AG08395 (cell line): ENCODE results near the gene RSPRY1.
A peak's percentile ranks its signal among the peaks of the same experiment; 100 is the strongest.

Source experiments
- DNase-seq: peaks from one replicate; pipeline ENCODE4 v3.0.0; 2012; ENCODE audit warnings: mixed read lengths, low spot score

The RSPRY1 gene

DNA sequence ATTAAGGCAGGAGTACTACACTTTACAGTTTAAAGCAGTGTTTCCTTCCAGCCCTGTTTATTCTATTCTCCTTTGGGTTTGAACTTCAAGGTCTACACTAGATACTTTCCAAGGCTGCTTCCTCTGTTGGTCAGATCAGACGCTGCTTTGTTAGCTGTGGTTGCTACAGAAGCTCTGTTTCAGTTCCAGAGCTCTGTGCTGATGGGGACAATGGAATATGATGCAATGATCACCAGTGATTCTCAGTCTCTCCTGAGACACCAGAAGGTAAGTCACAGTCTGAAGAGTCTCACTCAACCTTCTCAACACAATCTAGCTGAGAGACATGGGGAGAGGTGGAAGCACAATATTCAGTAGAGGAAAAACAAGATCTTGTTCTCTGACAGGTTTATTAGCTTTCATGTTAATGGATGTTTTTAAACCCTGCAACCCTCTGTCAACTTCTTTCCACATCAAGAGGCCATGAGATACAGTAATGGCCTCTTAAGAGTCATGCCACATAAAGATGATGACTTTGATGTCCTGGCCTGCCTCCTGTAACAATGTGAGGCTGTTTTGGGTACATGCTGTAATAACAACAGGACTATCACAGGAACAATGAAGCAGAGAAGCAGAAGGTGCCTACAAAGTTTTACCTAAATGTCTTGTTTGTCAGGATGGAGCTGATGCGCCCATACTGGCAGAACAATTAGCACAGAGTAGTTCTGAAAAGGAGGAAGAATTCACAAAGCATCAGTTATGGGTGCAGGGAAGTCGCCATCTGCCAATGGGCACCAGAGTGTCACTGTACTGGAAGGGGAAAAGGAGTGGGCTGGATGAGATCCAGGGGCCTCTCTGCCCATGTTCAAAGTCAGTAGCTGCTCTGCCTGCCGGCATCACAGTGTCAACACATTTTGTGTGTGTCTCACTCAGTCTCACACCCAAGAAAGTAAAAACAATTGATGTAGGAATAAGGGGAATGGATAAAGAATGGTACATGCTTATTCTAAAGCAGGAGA, 33.7 kb upstream of the RSPRY1 start:
- no peak for DNase-seq

DNA sequence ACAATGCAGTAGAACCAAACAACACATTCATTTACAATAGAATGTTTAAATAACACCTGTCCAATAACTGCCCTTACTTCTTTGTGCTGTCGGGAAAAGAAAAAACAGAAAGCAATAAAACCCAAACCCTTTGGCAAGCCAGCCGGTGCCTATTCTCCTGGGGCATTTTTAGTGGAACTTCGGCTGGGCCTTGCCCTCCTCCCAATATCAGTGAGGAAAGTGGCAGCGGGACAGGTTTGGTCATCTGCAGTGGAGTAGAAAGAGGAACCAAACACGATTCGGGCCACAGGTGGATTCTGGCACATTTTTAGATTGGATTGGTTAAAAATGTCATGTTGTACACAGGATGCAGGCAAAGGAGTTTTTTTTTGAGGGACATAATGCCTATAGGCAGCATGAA, 32.3 kb upstream of the RSPRY1 start:
- DNase-seq: no peak

DNA sequence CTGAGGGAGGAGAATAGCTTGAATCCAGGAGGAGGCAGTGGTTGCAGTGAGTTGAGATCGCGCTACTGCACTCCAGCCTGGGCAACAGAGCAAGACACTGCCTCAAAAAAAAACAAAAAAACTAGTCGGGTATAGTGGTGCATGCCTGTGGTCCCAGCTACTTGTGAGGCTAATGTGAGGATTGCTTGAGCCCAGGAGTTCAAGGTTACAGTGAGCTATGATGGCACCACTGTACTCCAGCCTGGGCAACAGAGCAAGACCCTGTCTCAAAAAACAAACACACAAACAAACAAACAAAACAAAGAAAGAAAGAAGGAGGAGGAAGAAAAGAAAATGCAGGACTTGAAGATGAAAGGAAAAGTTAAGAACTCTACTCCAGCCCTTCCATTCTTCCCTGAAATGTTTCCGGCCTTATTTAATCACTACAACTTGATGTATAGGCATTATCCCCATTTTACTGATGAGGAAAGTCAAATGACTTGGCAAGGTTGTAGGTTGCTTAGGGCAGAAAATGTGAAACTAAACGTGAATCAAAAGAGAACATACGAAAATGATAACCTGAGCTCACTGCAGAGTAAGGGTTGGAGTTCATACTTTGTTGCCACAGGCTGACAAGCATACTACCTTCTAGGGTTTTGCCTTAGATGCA, 30.3 kb upstream of the RSPRY1 start:
- no peak for DNase-seq

DNA sequence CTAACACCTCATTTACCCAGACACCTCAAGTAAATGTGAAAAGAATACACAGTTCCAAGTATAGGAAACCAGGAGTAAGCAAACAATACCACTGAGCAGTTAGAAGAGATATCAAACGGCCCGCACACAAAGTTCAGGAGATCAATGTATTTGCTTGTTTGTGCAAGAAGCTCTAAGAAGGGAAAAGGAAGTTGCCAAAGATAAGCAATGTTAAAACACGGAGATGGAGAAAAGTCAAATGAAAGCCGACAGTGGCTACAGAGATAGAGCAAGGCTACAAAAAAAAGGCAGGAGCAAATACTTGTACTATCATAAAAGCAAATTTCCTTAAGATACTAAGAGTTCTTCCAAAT, 29.8 kb upstream of the RSPRY1 start:
- DNase-seq: no peak

DNA sequence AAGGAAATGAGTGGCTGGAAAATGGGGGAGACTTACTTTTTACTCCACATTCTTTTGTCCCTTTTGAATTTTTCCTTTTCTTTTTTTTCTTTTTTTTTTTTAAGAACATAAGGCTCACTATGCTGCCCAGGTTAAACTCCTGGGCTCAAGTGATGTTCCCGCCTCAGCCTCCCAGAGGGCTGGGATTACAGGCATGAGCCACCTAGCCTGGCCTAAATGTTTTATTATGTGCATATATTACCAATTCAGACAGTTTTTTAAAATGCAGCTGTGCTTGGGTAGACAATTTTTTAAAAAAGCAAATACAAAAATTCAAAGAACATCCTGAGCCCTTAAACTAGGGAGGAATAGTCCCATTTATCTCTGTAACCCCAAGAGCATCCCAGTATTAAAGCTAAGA, 28.6 kb upstream of the RSPRY1 start:
- DNase-seq: no peak

DNA sequence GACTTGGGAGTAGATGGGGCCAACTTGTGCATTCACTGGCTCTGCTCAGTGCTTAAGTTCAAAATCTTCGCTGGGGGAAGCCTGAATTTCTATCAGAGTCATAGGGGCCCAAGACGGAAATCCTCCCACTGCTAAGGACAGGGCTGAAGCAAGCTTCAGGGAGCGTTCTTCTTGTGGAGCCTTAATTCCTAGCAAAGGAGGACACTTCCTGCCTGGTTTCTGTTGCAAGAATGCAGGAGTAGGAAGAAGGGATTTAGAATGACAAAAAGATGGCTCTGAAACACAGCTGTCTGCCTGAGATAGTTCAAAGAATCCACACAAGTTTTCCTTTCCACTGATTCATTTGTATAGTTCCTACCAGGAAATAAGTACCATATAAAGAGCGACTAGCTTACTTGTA, 26.7 kb upstream of the RSPRY1 start:
- DNase-seq: no peak

DNA sequence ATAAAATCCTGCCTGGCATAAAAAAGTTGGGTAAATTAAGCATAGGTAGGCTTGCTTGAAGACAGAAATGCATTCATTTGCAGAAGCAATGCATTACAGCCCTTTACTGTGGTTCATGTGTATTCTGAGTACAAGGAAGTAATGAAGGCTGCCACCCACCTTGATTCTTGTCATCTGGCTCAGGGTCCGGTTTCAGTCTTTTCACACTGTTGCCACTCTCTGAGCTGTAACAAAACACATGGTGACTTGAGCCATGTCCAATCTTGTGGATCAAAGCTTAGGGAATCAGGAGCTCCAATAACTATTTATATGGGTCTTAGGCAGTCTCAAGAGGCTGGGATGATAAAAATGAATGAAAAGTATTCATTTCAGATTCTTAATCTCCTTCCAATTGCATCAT, 22.3 kb upstream of the RSPRY1 start:
- DNase-seq: no peak

DNA sequence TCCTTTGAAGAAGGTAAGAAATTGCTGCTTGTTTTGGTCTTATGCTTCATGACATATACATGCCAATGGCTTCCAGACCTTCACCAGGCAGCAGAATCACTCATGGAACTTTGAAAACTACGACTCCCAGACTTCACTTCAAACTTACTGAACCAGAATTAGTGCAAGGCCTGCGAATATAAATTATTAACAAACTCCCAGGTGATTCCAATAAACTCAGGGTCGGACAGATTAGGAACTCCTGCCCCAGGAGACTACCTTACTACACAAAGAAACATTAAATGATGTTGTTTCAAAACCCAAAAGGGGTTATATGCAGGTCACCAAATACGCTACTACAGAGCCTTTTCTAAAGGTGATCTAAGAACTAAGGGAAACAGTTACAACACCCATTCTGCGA, 20.6 kb upstream of the RSPRY1 start:
- DNase-seq: no peak

DNA sequence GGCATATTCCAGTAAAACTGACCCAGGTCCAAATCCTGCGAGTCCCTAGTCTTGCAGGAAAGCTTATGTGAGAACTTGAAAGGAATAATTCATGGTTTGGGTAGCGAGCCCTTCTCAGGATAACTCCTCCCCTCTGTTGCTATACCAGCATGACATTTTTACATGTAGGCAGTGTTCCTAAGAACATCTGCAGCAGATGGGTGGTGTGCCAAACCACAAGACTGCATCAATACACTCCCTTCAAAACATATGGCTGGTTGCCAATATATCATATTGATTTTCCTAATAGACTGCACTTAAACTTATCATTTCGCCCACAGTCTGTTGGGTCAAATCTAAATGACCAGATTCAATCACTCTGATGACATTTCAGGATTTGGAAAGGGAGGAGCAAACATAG, 20.2 kb upstream of the RSPRY1 start:
- no peak for DNase-seq

DNA sequence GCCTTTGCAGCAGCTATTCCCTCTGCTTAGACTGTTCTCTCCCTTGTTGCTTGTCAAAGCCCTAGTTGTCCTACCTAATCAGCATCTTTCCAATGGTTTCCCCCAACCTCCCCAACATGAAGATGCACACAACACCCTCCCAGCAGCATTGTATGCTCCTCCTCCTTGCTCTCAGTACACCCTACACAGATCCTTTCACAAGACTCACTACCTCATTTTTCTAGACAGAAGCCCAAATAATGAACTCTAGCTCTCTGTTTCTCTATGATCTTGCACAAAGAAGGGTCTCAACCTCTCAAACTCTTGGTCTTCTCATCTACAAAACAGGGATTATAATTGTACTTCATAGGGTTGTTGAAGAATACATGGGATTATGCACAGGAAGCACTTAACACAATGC, 19.7 kb upstream of the RSPRY1 start:
- DNase-seq: no peak

DNA sequence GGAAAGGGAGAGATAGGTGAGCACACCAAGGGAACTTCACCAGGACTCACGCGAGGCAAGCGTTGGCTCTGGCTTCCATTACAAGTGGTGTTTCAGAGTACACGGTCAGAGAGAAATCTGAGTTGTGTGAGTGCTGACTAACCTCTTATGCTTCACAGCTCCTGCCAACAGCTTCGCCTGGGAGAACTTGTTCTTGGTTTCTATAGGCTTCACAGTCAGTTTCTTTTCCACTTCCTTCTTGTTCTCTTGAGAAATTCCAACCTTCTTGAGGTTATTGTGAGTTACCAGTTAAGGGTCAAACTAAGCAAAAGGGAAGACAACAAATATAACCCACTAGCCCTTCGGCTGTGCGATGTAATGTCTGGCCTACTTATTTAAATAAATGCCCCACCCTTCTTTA, 19.2 kb upstream of the RSPRY1 start:
- DNase-seq: no peak

DNA sequence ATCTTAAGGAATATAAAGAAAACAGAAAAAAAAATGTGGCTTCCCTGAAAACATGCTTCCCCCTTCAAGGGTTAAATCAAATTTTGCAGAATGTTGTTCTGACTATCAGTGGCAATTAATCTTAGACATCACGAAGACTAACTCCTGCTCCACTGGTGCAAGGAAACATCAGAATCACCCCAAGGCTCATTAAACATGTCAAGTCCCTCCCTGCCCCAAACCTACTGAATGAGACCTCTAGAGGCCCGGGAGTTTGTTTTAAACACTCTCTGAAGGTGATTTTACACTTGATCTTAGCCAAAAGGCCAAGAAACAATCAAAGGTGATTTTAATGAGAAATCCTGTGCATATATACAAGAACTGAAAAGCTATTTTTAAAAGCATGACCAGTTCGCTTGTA, 18.6 kb upstream of the RSPRY1 start:
- DNase-seq: no peak

DNA sequence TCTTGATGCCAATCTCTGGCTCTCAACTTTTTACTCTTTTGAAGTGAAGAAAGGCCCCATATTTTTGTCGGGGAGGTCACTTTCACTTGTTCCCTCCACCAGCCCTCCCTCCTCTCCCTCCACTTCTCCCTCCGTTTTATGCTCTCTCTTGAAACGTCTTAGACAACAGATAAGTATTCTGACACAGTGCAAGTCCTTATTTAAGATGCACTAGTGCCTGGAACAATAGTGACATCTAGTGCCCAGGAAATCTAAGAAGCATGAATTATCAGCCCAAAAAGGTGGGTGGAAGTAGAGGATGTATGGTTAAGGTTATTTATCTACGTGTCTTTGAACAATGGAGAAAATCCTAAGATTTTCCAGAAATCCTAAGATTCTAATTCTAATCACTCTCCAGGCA, 18.2 kb upstream of the RSPRY1 start:
- DNase-seq: peak; percentile 65

DNA sequence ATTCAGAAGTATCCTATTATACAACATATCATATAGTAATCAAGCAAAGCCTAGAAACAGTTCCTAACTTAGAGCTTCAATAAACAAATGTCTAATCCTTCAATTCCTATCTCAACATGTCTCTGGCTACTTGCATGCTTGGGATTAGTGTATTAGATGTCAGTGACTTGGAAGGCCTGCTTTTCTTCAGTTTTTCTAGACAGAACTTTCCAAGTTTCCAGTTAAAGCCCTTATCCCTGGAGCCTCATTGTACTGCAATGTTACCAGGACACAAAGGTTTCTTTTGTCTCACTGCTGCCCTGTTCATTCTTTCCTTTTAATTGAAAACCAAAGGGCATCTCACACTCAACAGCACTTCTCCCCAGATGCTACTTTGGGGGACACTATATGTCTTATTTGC, 16.8 kb upstream of the RSPRY1 start:
- no peak for DNase-seq

DNA sequence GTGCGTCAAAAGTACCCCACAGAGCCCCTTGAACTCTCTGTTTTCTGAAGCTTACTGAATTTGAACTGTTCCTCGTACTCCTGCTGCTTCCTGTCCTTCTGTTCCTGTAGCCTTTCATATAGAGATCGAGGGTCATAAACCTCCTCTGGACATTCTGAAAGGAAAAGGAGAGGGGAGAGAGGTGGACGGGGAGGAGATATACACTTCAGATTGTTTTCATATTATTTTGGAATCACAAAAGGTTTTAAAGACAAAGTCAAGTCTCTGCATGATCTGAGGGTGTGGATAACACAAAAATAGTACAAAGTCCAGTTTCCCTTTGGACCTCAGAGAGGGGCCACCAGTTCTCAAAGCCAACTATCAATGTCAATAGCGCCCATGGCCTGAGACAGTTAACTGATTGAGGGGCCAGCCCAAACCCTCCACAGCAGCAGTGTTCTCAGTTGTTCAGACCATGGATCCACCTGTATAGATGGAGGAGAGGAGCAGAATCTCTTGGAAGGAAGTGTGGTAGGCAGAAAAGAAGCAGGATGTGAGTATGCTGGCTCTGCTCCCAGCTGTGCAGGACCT, 13.3 kb upstream of the RSPRY1 start:
- DNase-seq: no peak

DNA sequence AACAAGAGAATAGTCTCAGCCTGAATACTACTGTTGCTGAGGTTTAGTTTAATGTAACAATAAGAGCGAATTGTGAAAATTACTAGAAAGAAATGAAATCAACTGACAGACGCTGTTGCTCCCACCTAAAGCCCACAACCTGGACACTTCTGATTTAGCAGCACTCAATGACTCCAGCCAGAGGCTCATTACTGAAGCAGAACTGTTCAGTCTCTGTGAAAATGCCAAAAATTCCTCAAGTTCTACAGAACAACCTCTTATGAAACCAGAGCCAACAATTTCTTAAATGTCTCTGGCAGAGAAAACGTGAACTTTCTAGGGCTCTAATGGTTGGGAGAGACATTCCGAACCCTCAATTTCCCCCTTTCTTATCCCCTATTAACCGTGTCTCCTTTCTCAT, 10.2 kb upstream of the RSPRY1 start:
- no peak for DNase-seq

DNA sequence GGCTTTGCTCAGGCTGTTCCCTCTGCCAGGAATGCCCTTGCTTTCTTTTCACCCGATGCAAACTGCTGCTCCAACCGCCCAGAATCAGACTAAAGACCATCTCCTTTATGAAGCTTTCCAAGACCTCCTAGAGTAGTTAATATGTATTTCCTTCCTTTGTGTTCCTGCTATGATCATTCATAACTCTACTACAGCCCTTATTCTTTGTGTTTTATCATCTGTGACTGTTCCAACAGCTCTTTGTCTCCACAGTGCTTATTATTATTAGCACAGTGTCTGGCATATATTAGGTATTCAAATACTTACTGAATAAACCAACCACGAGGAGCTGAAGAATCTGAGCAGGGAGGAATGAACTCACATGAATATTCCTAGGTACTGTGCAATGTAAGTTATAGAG, 7.9 kb upstream of the RSPRY1 start:
- DNase-seq: no peak

DNA sequence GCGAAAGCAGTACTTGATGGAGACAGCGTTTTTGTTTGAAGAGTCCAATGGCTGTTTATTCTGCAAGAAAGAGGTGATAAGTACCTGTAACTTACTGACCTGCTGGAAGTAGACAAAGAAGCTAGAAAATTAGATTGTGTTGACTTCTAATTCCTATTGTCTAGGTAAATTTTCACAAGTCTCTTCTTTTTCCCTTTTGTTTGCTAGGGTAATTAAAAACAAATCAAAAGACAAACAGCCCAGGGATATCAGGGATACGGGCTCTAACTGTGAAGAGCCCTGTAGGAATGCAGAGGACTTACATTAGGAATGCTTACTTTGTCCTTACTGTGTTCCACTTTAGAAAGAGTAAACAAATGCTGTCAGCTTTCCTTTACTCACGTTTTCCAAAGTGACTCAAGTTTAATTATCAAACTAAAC, 7.3 kb upstream of the RSPRY1 start:
- peak; percentile 29 for DNase-seq

DNA sequence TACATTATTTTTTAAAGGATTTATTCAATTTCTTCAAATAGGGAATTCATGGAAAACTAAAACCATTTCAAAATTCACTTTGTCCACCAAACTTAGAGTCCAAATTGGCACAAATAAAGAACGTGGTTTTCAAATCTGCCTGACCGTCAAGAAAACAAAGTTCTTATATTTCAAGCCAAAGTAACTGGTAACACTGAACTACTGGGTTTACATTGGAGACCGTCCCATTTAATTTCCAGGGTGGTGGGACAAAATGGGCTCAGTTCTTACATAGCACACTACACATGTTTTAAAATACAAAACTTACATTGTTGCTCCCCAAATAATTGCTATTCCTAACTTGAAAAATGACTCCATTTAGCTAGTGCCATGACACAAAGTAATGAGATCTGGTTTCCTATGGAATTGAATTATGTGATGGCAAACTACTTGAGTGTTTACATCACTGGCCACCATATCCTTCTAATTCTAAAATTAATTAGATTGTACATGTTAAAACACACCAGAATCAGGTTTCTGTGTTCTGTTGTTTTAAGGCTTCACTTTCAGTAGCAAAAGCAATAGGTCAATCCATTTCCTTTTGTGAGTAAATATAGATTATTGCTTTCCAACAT, 6.8 kb upstream of the RSPRY1 start:
- DNase-seq: no peak

DNA sequence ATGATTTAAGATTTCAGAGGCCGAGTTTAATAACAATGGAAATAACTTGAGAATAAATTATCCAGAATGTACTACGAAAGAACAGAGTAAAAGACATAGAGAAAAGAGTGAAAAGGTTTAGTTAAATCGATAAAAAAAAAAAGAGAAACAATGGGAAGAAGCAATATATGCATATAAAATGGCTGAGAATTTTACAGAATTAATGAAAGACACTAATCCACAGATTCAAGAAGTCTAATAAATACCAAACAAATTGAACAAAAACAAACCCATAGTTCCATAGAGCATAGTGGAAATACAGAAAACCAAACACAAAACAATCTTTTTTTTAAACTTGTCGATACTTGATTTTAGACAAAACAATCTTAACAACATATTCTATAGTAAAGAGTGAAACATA, 2.0 kb upstream of the RSPRY1 start:
- no peak for DNase-seq

DNA sequence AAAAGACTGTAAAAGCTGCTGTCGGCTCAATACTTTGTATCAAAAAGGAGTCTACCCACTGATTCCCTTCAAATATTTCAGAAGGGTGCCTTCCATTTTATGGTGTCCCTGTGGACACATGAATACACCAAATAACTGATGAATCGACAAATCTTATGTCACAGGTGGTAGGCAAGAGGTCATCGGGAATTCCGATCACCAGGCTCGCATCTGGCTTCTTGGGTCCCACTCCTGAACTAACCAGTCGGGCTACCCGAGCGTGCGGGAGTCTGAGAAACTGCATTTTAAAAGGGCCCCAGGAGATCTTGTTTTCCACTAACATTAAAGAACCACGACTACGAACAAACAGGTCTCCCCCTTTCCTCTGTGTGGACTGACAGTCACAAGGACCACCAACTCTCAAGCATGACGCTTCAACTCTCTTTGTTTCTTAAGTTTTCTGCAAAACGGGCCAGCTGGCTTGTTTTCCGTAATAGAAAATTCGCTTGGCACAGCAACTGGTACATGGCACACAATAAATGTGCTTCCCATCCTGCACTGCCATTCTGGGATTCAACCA, 1.2 kb upstream of the RSPRY1 start:
- DNase-seq: no peak

DNA sequence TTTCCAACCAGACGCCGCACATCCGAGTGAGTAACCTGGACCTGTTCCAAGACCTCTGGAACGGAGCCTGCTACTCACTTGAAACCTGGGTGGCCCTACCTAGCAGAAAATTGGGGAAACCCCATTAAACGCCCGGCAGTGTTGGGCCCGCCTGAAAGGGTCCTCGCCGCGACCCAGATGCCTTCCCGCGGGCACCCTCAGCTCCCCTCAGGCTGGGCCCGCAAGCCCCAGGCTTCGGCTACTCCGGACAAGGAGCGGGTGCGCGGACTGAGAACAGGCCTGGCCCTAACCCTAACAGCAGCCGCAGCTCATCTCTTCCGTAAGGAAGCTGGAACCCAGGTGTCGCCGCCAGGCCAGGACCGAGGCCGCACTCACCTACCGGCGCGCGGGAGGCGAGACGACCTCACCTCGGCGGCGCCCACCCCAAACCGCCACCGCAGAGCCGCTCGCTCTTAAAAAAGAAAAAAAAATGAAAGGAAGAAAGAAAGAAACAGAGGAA, 634 bp upstream of the RSPRY1 start:
- peak; percentile 44 for DNase-seq
